Measurements from ENCODE around the gene PAK4.

- TF ChIP-seq CTCF (IDR thresholded peaks at IDR 0.05) (no peak), POLR2A (IDR thresholded peaks at IDR 0.05) (no peak)
Measured at GRCh38 chr19:39100500-39101166, 25.0 kb upstream of the PAK4 start.
